ENCODE data around the gene ATG12.

- TF ChIP-seq CTCF (IDR thresholded peaks at IDR 0.05) (no peak), POLR2A (IDR thresholded peaks at IDR 0.05) (no peak)
Observed at GRCh38 chr5:115858396-115858795, 17.0 kb upstream of the ATG12 start.
